Activated naive CD4-positive, alpha-beta T cell treated with anti-CD3 and anti-CD28 coated beads, Interleukin-2, amount 50 U/mL, for 16 hours (primary cell): Measurements from ENCODE around the gene NCAPG2.

ENCODE experiments used
- DNase-seq: peaks from one replicate; pipeline ENCODE4 v3.0.0-alpha.2; 2020

The NCAPG2 gene

GRCh38 chr7:158620418-158620817 is 84.2 kb downstream of the NCAPG2 start:
- DNase-seq: no peak

- no peak for DNase-seq
Observed at GRCh38 chr7:158618745-158619140, 85.9 kb downstream of the NCAPG2 start.

GRCh38 chr7:158617737-158618128 is 86.9 kb downstream of the NCAPG2 start:
- DNase-seq: no peak

GRCh38 chr7:158616050-158616449 is 88.6 kb downstream of the NCAPG2 start:
- DNase-seq: no peak

GRCh38 chr7:158614700-158615099 is 89.9 kb downstream of the NCAPG2 start:
- DNase-seq: no peak

GRCh38 chr7:158613481-158613880 is 91.1 kb downstream of the NCAPG2 start:
- DNase-seq: no peak

GRCh38 chr7:158612546-158612945 is 92.1 kb downstream of the NCAPG2 start:
- DNase-seq: no peak

- no peak for DNase-seq
Observed at GRCh38 chr7:158611541-158611940, 93.1 kb downstream of the NCAPG2 start.

GRCh38 chr7:158609313-158609974 is 95.2 kb downstream of the NCAPG2 start:
- no peak for DNase-seq

GRCh38 chr7:158607563-158607962 is 97.0 kb downstream of the NCAPG2 start:
- DNase-seq: no peak

GRCh38 chr7:158606671-158607424 is 97.8 kb downstream of the NCAPG2 start:
- no peak for DNase-seq

GRCh38 chr7:158606129-158606528 is 98.5 kb downstream of the NCAPG2 start:
- no peak for DNase-seq

- no peak for DNase-seq
Observed at GRCh38 chr7:158603773-158604755, 100.5 kb downstream of the NCAPG2 start.

GRCh38 chr7:158602905-158603772 is 101.5 kb downstream of the NCAPG2 start:
- DNase-seq: no peak

GRCh38 chr7:158602041-158602440 is 102.6 kb downstream of the NCAPG2 start:
- DNase-seq: no peak

GRCh38 chr7:158601090-158601489 is 103.5 kb downstream of the NCAPG2 start:
- no peak for DNase-seq

- no peak for DNase-seq
Observed at GRCh38 chr7:158596745-158597144, 107.9 kb downstream of the NCAPG2 start.

- no peak for DNase-seq
Observed at GRCh38 chr7:158596309-158596708, 108.3 kb downstream of the NCAPG2 start.

- no peak for DNase-seq
Observed at GRCh38 chr7:158595068-158595467, 109.5 kb downstream of the NCAPG2 start.

- DNase-seq: no peak
Observed at GRCh38 chr7:158592541-158592940, 112.1 kb downstream of the NCAPG2 start.

GRCh38 chr7:158591944-158592343 is 112.7 kb downstream of the NCAPG2 start:
- DNase-seq: no peak

GRCh38 chr7:158590181-158590530 is 114.4 kb downstream of the NCAPG2 start:
- no peak for DNase-seq
